Liver (tissue), 9 donors: Measurements from ENCODE around the gene CCDC9B. TPM values are rescaled to one million over a fixed set of nuclear protein-coding genes. Genes with fewer than 3 reads are reported as not detected.

Source experiments
- DNase-seq: peaks from one replicate; pipeline ENCODE4 v3.0.0-alpha.2; 2017; ENCODE audit warnings: low spot score
- H3K27ac ChIP-seq, 2 donors: one replicate each; pipeline ENCODE4 v1.7.0; 2013; ENCODE audit warnings: inconsistent platforms in 2 of 2, low read length in 2 of 2, control low read depth in 1 of 2, low read depth in 1 of 2, mild to moderate bottlenecking in 1 of 2
- H3K27me3 ChIP-seq, 4 donors: one replicate each; pipeline versions ENCODE4 v1.6.1 to v1.7.0; 2013; ENCODE audit warnings: low read length in 3 of 4, inconsistent platforms in 1 of 4, mild to moderate bottlenecking in 1 of 4, moderate library complexity in 1 of 4; ENCODE audit not compliant: control insufficient read depth in 4 of 4, insufficient read depth in 4 of 4
- H3K36me3 ChIP-seq, 4 donors: one replicate each; pipeline versions ENCODE4 v1.6.1 to v1.7.0; 2013; ENCODE audit warnings: low read length in 3 of 4, mild to moderate bottlenecking in 3 of 4, low read depth in 1 of 4, moderate library complexity in 1 of 4; ENCODE audit not compliant: control insufficient read depth in 4 of 4, insufficient read depth in 3 of 4
- H3K4me1 ChIP-seq, 4 donors: one replicate each; pipeline versions ENCODE4 v1.6.1 to v1.7.0; 2013; ENCODE audit warnings: low read length in 3 of 4, mild to moderate bottlenecking in 3 of 4, moderate library complexity in 1 of 4; ENCODE audit not compliant: control insufficient read depth in 4 of 4, insufficient read depth in 4 of 4
- H3K4me3 ChIP-seq, 3 donors: one replicate each; pipeline versions ENCODE4 v1.6.1 to v1.7.0; 2013; ENCODE audit warnings: low read length in 3 of 3, control low read depth in 1 of 3, low read depth in 1 of 3, mild to moderate bottlenecking in 1 of 3
- H3K9ac ChIP-seq, 2 donors: one replicate each; pipeline ENCODE4 v1.7.0; 2013; ENCODE audit warnings: low read length in 2 of 2, mild to moderate bottlenecking in 2 of 2, moderate library complexity in 2 of 2, control low read depth in 1 of 2, low read depth in 1 of 2
- H3K9me3 ChIP-seq, 4 donors: one replicate each; pipeline versions ENCODE4 v1.6.1 to v1.7.0; 2013; ENCODE audit warnings: low read length in 3 of 4; ENCODE audit not compliant: control insufficient read depth in 4 of 4
- ATF3 ChIP-seq: IDR thresholded peaks from 2 replicates; pipeline ENCODE4 v1.6.1; 2016; ENCODE audit warnings: antibody characterized with exemption
- CTCF ChIP-seq: fragments of 150-350 bp; IDR thresholded peaks from 2 replicates; pipeline ENCODE4 v1.5.1; 2017; ENCODE audit warnings: improper control_type of control experiment, low read depth, low read length; ENCODE audit not compliant: missing input control
- EGR1 ChIP-seq, 2 donors: IDR thresholded peaks; 2 replicates each; pipeline ENCODE4 v1.6.1; 2016 to 2018; ENCODE audit warnings: antibody characterized with exemption in 2 of 2, low read depth in 2 of 2
- FOXA1 ChIP-seq: IDR thresholded peaks from 2 replicates; pipeline ENCODE4 v1.6.1; 2016; ENCODE audit warnings: antibody characterized with exemption
- FOXA2 ChIP-seq: IDR thresholded peaks from 2 replicates; pipeline ENCODE4 v1.6.1; 2016; ENCODE audit warnings: antibody characterized with exemption
- GABPA ChIP-seq, 2 donors: IDR thresholded peaks in 1 of 2; conservative IDR thresholded peaks in 1 of 2; 2 replicates each; pipeline ENCODE4 v1.6.1; 2016; ENCODE audit warnings: antibody characterized with exemption in 2 of 2, mild to moderate bottlenecking in 1 of 2, moderate library complexity in 1 of 2
- HNF4A ChIP-seq, 2 donors: conservative IDR thresholded peaks; 2 replicates each; pipeline ENCODE4 v1.6.1; 2016; ENCODE audit warnings: antibody characterized with exemption in 2 of 2, mild to moderate bottlenecking in 2 of 2
- HNF4G ChIP-seq: IDR thresholded peaks from 2 replicates; pipeline ENCODE4 v1.6.1; 2016; ENCODE audit warnings: antibody characterized with exemption
- JUND ChIP-seq, 2 donors: IDR thresholded peaks; 2 replicates each; pipeline ENCODE4 v1.6.1; 2016; ENCODE audit warnings: antibody characterized with exemption in 2 of 2
- MAX ChIP-seq: IDR thresholded peaks from 2 replicates; pipeline ENCODE4 v1.6.1; 2016; ENCODE audit warnings: antibody characterized with exemption
- NR2F2 ChIP-seq: IDR thresholded peaks from 2 replicates; pipeline ENCODE4 v1.6.1; 2016; ENCODE audit warnings: antibody characterized with exemption
- RAD21 ChIP-seq, 2 donors: IDR thresholded peaks; 2 replicates each; pipeline ENCODE4 v1.6.1; 2016; ENCODE audit warnings: antibody characterized with exemption in 2 of 2, mild to moderate bottlenecking in 2 of 2
- REST ChIP-seq: IDR thresholded peaks from 2 replicates; pipeline ENCODE4 v1.6.1; 2016; ENCODE audit warnings: antibody characterized with exemption, mild to moderate bottlenecking
- RXRA ChIP-seq, 2 donors: IDR thresholded peaks; 2 replicates each; pipeline ENCODE4 v1.6.1; 2017 to 2018; ENCODE audit warnings: antibody characterized with exemption in 2 of 2, mild to moderate bottlenecking in 1 of 2
- SP1 ChIP-seq: IDR thresholded peaks from 2 replicates; pipeline ENCODE4 v1.6.1; 2018; ENCODE audit warnings: antibody characterized with exemption, mild to moderate bottlenecking
- TAF1 ChIP-seq: conservative IDR thresholded peaks from 2 replicates; pipeline ENCODE4 v1.6.1; 2016; ENCODE audit warnings: antibody characterized with exemption, mild to moderate bottlenecking
- YY1 ChIP-seq: IDR thresholded peaks from 2 replicates; pipeline ENCODE4 v1.6.1; 2016; ENCODE audit warnings: antibody characterized with exemption, mild to moderate bottlenecking
- ZBTB33 ChIP-seq: IDR thresholded peaks from 2 replicates; pipeline ENCODE4 v1.6.1; 2016; ENCODE audit warnings: antibody characterized with exemption
- WGBS: extraction: QIAGEN DNeasy Blood & Tissue Kit; methylation state at CpG from one replicate; pipeline ENCODE4 v1.1.7; 2013; 5-methylcytosine and 5-hydroxymethylcytosine counted together
- polyA plus RNA-seq, 2 donors: library from polyadenylated mRNA; stranded (reverse) in 1 of 2; unstranded in 1 of 2; fragments of 200-250 nt in 1 of 2; fragments of >200 nt in 1 of 2; fragmentation: Nextera tagmentation in 1 of 2; extraction: Ambion mirVana in 1 of 2; gene quantifications; one replicate each; pipeline versions ENCODE4 v1.2.1 to v1.2.3, GENCODE V29; 2013 to 2015
- total RNA-seq, 2 donors: library from RNA; depleted of rRNA; stranded (reverse); fragments of >200 nt; gene quantifications; one replicate each; pipeline ENCODE4 v1.2.3, GENCODE V29; 2014
- donor health status: healthy.
- donor health status: healthy.
- donor health status: healthy.
- donor health status: healthy.
- donor health status: healthy.

The CCDC9B gene
- total and polyA plus RNA-seq, 4 donors: 0.43 to 4.4 (median 0.73) TPM

GRCh38 chr15:40301467-40302179, 39.1 kb downstream of the CCDC9B start:
- Histone ChIP-seq H3K27me3 (no peaks in the 10 kb centered on the region), H3K4me3 (no peak overlapping the region), H3K4me1 (no peaks in the 10 kb centered on the region), H3K27ac (no peak overlapping the region), H3K36me3 (peaks cover 0 to 2% (median 0%) of the 10 kb centered on the region in 4 donors), H3K9ac (no peak overlapping the region), H3K9me3 (peaks cover 0 to 4% (median 0%) of the 10 kb centered on the region in 4 donors)
- no peak for TF ChIP-seq ZBTB33
- no peak for TF ChIP-seq SP1
- no peak for TF ChIP-seq RXRA (IDR thresholded peaks at IDR 0.05)
- no peak for TF ChIP-seq GABPA (IDR thresholded peaks at IDR 0.05 in 1 of 2, conservative IDR thresholded peaks at IDR 0.05 in 1 of 2)
- TF ChIP-seq MAX: no peak
- no peak for TF ChIP-seq RAD21 (IDR thresholded peaks at IDR 0.05)
- no peak for TF ChIP-seq CTCF
- no peak for TF ChIP-seq NR2F2
- TF ChIP-seq YY1: no peak
- TF ChIP-seq HNF4A (conservative IDR thresholded peaks at IDR 0.05): no peak
- TF ChIP-seq FOXA1: no peak
- TF ChIP-seq JUND (IDR thresholded peaks at IDR 0.05): no peak
- no peak for TF ChIP-seq HNF4G
- TF ChIP-seq FOXA2: no peak
- TF ChIP-seq ATF3: no peak
- no peak for TF ChIP-seq TAF1
- TF ChIP-seq EGR1 (IDR thresholded peaks at IDR 0.05; ENCODE audit: low read depth in 2 of 2): no peak
- no peak for TF ChIP-seq REST
- WGBS: 57% methylated on average over 12 of the region's 12 CpGs
- DNase-seq: no peak
